Fibroblast of peridontal ligament (primary cell): ENCODE data around the gene OR51S1.
"Not testable (repeated sequence)": the region's sequence is repeated elsewhere in the genome, so short reads cannot be mapped to it uniquely, and the experiment has no call there.

Experiments
- DNase-seq: peaks from one replicate; pipeline ENCODE4 v3.0.0-alpha.2; 2010; ENCODE audit errors: extremely low read depth

OR51S1 gene, protein sequence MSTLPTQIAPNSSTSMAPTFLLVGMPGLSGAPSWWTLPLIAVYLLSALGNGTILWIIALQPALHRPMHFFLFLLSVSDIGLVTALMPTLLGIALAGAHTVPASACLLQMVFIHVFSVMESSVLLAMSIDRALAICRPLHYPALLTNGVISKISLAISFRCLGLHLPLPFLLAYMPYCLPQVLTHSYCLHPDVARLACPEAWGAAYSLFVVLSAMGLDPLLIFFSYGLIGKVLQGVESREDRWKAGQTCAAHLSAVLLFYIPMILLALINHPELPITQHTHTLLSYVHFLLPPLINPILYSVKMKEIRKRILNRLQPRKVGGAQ

GRCh38 chr11:4848908-4849532, at the start of gene OR51S1:
Gene OR51S1, minus strand, starts transcription at chr11:4849208. Its CDS starts 0 bp downstream, at chr11:4849208.
- no peak for DNase-seq

GRCh38 chr11:4891996-4892640, 43.1 kb upstream of the OR51S1 start:
- DNase-seq, result peak; percentile 95

DNA sequence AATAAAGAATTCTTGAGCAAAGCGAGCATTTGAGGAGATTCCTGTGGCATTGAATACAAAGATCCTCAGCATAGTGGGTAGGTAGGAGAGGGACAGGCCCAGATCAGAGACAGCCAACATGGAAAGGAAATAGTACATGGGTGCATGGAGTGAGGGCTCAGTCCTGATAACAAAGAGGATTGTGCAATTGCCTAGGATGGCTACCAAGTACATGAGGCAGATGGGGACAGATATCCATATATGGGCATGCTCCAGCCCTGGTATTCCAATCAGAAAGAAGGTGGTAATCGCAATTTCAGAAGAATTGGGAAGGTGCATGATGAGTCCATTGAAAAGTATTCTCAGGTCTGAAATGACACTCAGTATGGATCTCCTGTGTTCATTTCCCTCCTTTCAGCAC, 41.3 kb upstream of the OR51S1 start:
- DNase-seq, result no peak

- no peak for DNase-seq
These were observed 38.6 kb upstream of the OR51S1 start for GRCh38 chr11:4887591-4887990.

- DNase-seq, result no peak
These were observed 37.2 kb upstream of the OR51S1 start for GRCh38 chr11:4886186-4886585.

DNA sequence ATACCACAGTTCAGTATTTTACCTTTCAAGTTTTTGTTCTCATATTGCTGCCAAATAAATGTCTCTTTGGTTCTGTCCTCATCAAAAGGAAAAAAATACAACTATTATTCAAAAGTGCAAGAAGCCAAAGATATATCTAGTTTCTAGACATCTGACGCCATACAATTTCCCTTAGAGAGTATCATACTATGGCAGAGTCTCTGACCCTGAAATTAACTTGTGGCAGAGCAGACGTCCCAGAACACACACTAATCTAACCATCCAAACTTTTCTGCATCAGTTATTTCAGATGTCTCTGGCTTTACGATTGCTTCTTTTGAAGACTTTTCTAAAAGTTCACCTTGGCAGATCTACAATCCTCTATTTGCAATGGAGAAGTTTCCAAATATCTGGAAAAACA, 35.4 kb upstream of the OR51S1 start:
- DNase-seq, result no peak

- DNase-seq, result no peak
These were observed 33.5 kb upstream of the OR51S1 start for GRCh38 chr11:4882543-4882942.

GRCh38 chr11:4881860-4882500, 33.0 kb upstream of the OR51S1 start, which contains the start of gene OR51T1:
Gene OR51T1, plus strand, starts transcription at chr11:4881900. Its CDS starts 0 bp downstream, at chr11:4881900.
- DNase-seq, result peak; percentile 34

GRCh38 chr11:4881188-4881587, 32.2 kb upstream of the OR51S1 start:
- DNase-seq, result peak; percentile 8

GRCh38 chr11:4865855-4866254, 16.8 kb upstream of the OR51S1 start:
- DNase-seq, result no peak

DNA sequence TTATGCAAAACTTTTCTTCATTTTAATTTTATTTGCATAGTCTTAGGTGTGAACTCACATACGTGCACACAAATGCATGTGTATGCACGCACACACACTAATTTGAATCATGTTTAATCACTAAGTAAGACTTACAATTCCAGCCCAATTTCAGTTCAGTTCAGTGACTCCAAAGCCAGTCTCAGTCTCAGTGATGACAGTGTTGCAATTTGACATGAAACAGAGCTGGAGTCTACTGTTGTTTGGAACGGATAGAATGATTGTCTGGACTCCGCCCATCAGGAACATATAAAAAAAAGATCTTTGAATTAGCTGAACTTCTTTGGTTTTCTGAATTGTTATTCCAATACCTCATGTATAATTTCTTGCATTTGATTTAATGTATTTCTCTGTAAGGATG, 14.9 kb upstream of the OR51S1 start:
- no peak for DNase-seq

- DNase-seq, result no peak
These were observed 13.6 kb upstream of the OR51S1 start for GRCh38 chr11:4862447-4863236.

DNA sequence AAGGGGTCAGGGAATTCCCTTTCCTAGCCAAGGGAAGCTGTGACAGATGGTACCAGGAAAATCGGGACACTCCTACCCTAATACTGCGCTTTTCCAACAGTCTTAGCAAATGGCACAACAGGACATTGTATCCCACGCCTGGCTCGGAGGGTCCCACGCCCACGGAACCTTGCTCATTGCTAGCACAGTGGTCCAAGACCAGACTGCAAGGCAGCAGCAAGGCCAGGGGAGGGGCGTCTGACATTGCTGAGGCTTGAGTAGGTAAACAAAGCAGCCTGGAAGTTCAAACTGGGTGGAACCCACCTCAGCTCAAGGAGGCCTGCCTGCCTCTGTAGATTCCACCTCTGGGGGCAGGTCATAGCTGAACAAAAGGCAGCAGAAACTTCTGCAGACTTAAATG, 5.3 kb upstream of the OR51S1 start:
- not testable (repeated sequence) for DNase-seq

DNA sequence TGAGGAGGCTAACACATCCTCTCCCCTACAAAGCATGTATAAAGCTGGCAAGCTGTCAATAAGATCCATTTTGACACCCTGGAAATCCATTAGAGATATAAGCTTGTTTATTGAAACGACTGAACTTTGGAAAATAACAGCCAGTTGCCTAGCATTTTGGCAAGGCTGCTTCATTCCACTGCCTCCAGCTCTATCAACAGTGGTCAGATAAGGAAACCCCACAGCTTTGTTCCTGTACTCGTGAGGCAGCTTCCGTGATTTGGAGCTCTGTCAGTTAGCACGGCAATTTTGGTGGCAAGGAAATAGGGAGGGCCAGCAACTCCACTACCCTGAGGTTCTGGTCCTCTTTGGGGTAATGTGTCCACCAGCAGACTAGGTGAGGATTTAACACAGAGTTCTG, 2.0 kb upstream of the OR51S1 start:
- peak; percentile 18 for DNase-seq

DNA sequence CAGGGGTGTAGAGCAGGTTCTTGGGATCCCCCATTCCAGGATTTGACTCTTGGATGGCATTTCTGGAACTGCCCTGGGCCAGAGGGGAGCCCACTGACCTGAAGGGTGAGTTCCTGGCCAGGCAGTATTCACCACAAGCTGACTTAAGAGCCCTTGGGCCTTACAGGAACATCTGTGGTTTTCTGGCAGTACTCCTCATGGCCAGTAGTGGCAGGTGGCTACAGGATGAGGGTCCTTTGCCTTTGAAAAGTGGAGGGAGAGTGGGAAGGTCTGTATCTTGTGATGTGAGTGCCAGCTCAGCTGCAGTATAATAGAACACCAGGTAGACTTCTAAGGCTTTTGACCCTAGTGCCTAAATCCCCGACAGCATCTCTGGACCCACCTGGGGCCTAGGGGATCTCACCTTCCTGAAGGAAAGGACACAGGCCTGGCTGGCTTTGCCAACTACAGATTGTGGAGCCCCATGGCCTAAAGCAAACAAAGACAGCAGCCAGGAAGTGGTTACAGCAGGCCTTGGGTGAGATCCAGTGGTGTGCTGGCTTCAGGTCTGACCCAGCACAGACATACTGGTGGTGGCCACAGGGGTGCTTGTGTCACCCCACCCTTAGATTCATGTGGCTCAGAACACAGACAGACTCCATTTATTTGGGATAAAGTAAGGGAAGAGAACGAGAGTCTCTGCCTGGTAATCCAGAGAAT, 9.0 kb downstream of the OR51S1 start:
- no peak for DNase-seq

GRCh38 chr11:4830909-4831308, 18.1 kb downstream of the OR51S1 start:
- no peak for DNase-seq

DNA sequence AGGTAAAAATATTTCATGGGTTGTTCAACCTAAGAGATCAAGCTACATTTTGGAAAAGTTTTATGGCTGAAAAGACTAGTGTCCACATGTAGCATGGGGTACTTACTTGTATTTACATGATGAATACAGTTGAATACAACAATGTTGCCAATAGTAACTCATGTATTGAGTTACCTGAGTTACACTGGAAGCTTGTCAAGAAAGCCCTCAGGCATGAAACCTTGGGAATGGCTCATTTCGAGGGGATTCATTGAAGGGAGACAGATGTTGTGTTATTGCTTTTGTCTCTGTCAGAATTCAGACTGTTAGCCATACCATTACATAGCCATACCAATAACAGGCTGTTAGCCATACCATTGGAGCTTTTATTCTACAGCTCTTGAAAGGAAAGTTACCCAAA, 18.7 kb downstream of the OR51S1 start:
- DNase-seq, result no peak

- DNase-seq, result peak; percentile 71
These were observed 22.6 kb downstream of the OR51S1 start for GRCh38 chr11:4826425-4826824.

DNA sequence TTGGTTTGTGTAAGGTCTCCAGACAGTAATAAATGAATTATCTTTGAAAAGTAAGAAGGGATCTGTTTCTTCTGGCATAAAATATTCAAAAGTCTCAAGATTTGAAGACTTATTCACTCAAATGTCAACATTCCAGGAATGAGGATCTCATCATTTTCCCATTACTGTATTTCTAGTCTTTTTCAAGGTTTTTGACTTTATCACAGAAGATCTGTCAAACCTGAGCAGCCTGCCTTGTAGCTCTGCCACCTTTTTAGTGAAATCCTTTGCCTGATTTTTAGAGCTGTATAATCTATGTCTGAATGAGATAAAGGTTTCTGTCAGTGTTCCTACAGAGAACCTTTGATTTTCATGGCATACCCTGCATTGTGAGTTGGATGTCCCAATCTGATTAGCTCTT, 23.9 kb downstream of the OR51S1 start:
- no peak for DNase-seq

GRCh38 chr11:4821021-4821420, 28.0 kb downstream of the OR51S1 start, which contains the start of gene OR51F2:
Gene OR51F2, plus strand, starts transcription at chr11:4821321. Its CDS starts 101 bp downstream, at chr11:4821422.
- no peak for DNase-seq

DNA sequence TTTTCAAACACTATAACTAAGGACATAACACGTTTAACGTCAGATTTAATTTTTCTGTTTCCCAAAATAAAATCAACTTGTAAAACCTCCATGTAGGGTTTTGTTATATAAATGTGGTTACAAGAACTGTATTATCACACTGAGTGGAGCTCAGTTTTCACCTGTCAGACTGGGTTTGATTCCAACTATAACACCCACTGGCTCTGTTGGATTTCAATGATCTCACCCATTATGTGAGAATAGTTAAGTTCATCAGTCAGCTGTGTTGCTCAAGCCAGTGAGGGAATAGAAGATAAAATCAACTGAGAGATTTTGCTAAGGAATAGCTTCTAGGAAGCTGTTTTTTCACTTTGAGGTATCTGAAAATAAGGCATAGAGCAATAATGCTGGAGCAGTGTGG, 39.8 kb downstream of the OR51S1 start:
- DNase-seq, result no peak
